ENCODE data around the gene PLCL2. TPM values are rescaled to one million over a fixed set of nuclear protein-coding genes. Genes with fewer than 3 reads are reported as not detected.

The PLCL2 gene
- polyA plus RNA-seq, 1 experiment: 1.9 TPM

- Histone ChIP-seq H3K36me3 (ENCODE audit: control insufficient read depth, insufficient read depth, low read length) (no peaks in the 10 kb centered on the region), H3K27me3 (ENCODE audit: control insufficient read depth, insufficient read depth, low read length) (no peaks in the 10 kb centered on the region), H3K4me3 (ENCODE audit: low read depth, low read length) (no peak overlapping the region)
- ChIA-PET CTCF (interaction anchor here (1.5 kb wide), 1 partner anchor 10 kb away, joined by 8 read pairs; no protein-coding TSS in a partner anchor), POLR2A (no interaction called here)
- no peak for TF ChIP-seq CTCF (IDR thresholded peaks at IDR 0.05; ENCODE audit: insufficient read depth, low read depth, low read length)
- no peak for DNase-seq (ENCODE audit: low read depth)
Observed at GRCh38 chr3:17023006-17023664, 138.4 kb downstream of the PLCL2 start.

- CTCF ChIA-PET: interaction anchor here (0.9 to 2.6 kb wide), 4 partner anchors 9 to 32 kb away, joined by 3 to 11 read pairs (median 4); no protein-coding TSS in a partner anchor
- Histone ChIP-seq H3K4me3 (ENCODE audit: low read depth, low read length) (no peak overlapping the region), H3K27me3 (ENCODE audit: control insufficient read depth, insufficient read depth, low read length) (no peaks in the 10 kb centered on the region), H3K36me3 (ENCODE audit: control insufficient read depth, insufficient read depth, low read length) (no peaks in the 10 kb centered on the region)
- no peak for TF ChIP-seq CTCF (IDR thresholded peaks at IDR 0.05; ENCODE audit: insufficient read depth, low read depth, low read length)
- POLR2A ChIA-PET: interaction anchor here (0.6 kb wide), 1 partner anchor 754 kb away, joined by 5 read pairs; no protein-coding TSS in a partner anchor
- DNase-seq (ENCODE audit: low read depth): no peak
Observed at GRCh38 chr3:17025594-17026139, 140.9 kb downstream of the PLCL2 start.

GRCh38 chr3:17027318-17027717 is 142.6 kb downstream of the PLCL2 start:
- DNase-seq (ENCODE audit: low read depth): no peak
- POLR2A ChIA-PET: no interaction called here
- CTCF ChIA-PET: interaction anchor here (1.1 to 2.6 kb wide), 2 partner anchors 13 to 426 kb away, joined by 3 to 11 read pairs; no protein-coding TSS in a partner anchor
- Histone ChIP-seq H3K27me3 (ENCODE audit: control insufficient read depth, insufficient read depth, low read length) (no peaks in the 10 kb centered on the region), H3K4me3 (ENCODE audit: low read depth, low read length) (no peak overlapping the region), H3K36me3 (ENCODE audit: control insufficient read depth, insufficient read depth, low read length) (no peaks in the 10 kb centered on the region)
- no peak for TF ChIP-seq CTCF (IDR thresholded peaks at IDR 0.05; ENCODE audit: insufficient read depth, low read depth, low read length)

GRCh38 chr3:17028363-17028762 is 143.6 kb downstream of the PLCL2 start:
- no peaks in the 10 kb centered on the region for H3K36me3 ChIP-seq (ENCODE audit: control insufficient read depth, insufficient read depth, low read length)
- ChIA-PET CTCF (interaction anchor here (1.0 kb wide), 1 partner anchor 13 kb away, joined by 3 read pairs; no protein-coding TSS in a partner anchor), POLR2A (no interaction called here)
- no peak overlapping the region for H3K4me3 ChIP-seq (ENCODE audit: low read depth, low read length)
- DNase-seq (ENCODE audit: low read depth): no peak
- no peaks in the 10 kb centered on the region for H3K27me3 ChIP-seq (ENCODE audit: control insufficient read depth, insufficient read depth, low read length)
- TF ChIP-seq CTCF (IDR thresholded peaks at IDR 0.05; ENCODE audit: insufficient read depth, low read depth, low read length): no peak

GRCh38 chr3:17030438-17030837 is 145.7 kb downstream of the PLCL2 start:
- no peaks in the 10 kb centered on the region for H3K27me3 ChIP-seq (ENCODE audit: control insufficient read depth, insufficient read depth, low read length)
- CTCF ChIA-PET: interaction anchor here (1.0 to 1.5 kb wide), 3 partner anchors 14 to 430 kb away, joined by 3 to 4 read pairs (median 3); no protein-coding TSS in a partner anchor
- DNase-seq (ENCODE audit: low read depth): no peak
- POLR2A ChIA-PET: no interaction called here
- H3K36me3 ChIP-seq (ENCODE audit: control insufficient read depth, insufficient read depth, low read length): no peaks in the 10 kb centered on the region
- TF ChIP-seq CTCF (IDR thresholded peaks at IDR 0.05; ENCODE audit: insufficient read depth, low read depth, low read length): no peak
- H3K4me3 ChIP-seq (ENCODE audit: low read depth, low read length): no peak overlapping the region
